Activated naive CD8-positive, alpha-beta T cell treated with anti-CD3 and anti-CD28 coated beads, Interleukin-2, amount 50 U/mL, for 24 hours (primary cell): Measurements from ENCODE around the gene DPP9.

ENCODE experiments used
- ATAC-seq: fragments of 150-1000 bp; cut with Tn5 transposase; one replicate; pipeline ENCODE4 v1.10.0; 2021
- DNase-seq: peaks from one replicate; pipeline ENCODE4 v3.0.0; 2021
- H3K27ac Mint-ChIP-seq: one replicate; pipeline ENCODE4 v1.8.0; 2021; ENCODE audit warnings: mild to moderate bottlenecking, mixed read lengths
- H3K27me3 Mint-ChIP-seq: one replicate; pipeline ENCODE4 v1.8.0; 2021; ENCODE audit warnings: mixed read lengths
- H3K36me3 Mint-ChIP-seq: one replicate; pipeline ENCODE4 v1.8.0; 2021; ENCODE audit warnings: low read depth, mixed read lengths
- H3K4me1 Mint-ChIP-seq: one replicate; pipeline ENCODE4 v1.8.0; 2021; ENCODE audit warnings: mixed read lengths
- H3K4me3 Mint-ChIP-seq: one replicate; pipeline ENCODE4 v1.8.0; 2021; ENCODE audit warnings: mild to moderate bottlenecking, moderate library complexity, mixed read lengths
- H3K9me3 Mint-ChIP-seq: one replicate; pipeline ENCODE4 v1.8.0; 2021; ENCODE audit warnings: mixed read lengths

DPP9 gene

GRCh38 chr19:4654437-4655361, 68.9 kb downstream of the DPP9 start:
- H3K4me1 Mint-ChIP-seq, result peaks cover 3% of the 10 kb centered on the region
- H3K4me3 Mint-ChIP-seq, result no peak overlapping the region
- ATAC-seq (no peak), DNase-seq (no peak)
- no peak overlapping the region for H3K27ac Mint-ChIP-seq
- H3K36me3 Mint-ChIP-seq, result peaks cover 14% of the 10 kb centered on the region
- no peaks in the 10 kb centered on the region for H3K9me3 Mint-ChIP-seq
- H3K27me3 Mint-ChIP-seq, result no peaks in the 10 kb centered on the region

- Mint-ChIP-seq H3K4me1 (peaks cover 3% of the 10 kb centered on the region), H3K9me3 (no peaks in the 10 kb centered on the region), H3K27me3 (no peaks in the 10 kb centered on the region), H3K27ac (no peak overlapping the region), H3K4me3 (no peak overlapping the region), H3K36me3 (peaks cover 10% of the 10 kb centered on the region)
- ATAC-seq (no peak), DNase-seq (no peak)
These were observed 69.7 kb downstream of the DPP9 start for GRCh38 chr19:4653793-4654436.

DNA sequence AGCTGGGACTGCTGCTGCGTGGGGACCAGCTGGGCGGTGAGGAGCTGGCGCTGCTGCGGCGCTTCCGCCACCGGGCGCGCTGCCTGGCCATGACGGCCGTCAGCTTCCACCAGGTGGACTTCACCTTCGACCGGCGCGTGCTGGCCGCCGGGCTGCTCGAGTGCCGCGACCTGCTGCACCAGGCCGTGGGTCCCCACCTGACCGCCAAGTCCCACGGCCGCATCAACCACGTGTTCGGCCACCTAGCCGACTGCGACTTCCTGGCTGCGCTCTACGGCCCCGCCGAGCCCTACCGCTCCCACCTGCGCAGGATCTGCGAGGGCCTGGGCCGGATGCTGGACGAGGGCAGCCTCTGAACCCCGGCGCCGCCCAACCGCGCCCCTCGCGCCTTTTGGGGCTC, 71.6 kb downstream of the DPP9 start:
- H3K36me3 Mint-ChIP-seq, result peaks cover 10% of the 10 kb centered on the region
- ATAC-seq (no peak), DNase-seq (no peak)
- no peaks in the 10 kb centered on the region for H3K9me3 Mint-ChIP-seq
- H3K4me1 Mint-ChIP-seq, result peaks cover 3% of the 10 kb centered on the region
- H3K27me3 Mint-ChIP-seq, result no peaks in the 10 kb centered on the region
- H3K27ac Mint-ChIP-seq, result no peak overlapping the region
- no peak overlapping the region for H3K4me3 Mint-ChIP-seq

GRCh38 chr19:4650159-4650558, 73.5 kb downstream of the DPP9 start:
- Mint-ChIP-seq H3K9me3 (no peaks in the 10 kb centered on the region), H3K27me3 (no peaks in the 10 kb centered on the region), H3K27ac (no peak overlapping the region), H3K4me1 (peaks cover 3% of the 10 kb centered on the region), H3K36me3 (peaks cover 7% of the 10 kb centered on the region), H3K4me3 (no peak overlapping the region)
- DNase-seq, result no peak
- ATAC-seq, result no peak

DNA sequence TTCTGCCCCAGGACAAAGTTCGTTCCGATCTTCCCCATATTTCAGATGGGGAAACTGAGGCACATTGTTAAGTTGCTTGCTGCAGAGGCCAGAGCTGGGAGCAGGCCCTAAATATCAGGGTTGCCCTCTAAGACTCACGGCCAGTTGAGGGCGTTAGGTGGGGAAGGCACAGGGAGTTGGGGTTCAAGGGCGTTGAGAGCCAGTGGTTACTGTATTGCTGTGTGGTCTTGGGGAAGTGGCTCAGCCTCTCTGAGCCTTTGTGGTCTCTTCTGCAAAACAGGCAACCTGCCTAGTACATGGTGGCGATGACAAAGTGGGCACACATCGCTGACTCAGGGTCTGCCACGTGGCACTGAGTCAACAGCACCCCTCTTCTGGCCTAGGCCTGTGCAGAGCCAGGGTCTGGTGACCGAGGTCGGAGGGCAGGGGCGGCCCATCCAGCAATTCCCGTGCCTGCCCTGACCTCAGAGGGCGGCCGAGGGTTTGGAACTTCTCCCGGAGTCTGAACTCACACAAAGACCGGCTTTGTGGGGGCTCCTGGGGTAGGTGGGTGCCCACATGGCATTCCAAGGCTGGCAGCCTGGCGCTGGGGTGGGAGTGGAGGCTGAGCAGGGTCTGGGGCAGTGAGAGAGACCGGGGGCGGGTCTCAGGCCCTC, 74.1 kb downstream of the DPP9 start:
- H3K4me3 Mint-ChIP-seq, result no peak overlapping the region
- no peaks in the 10 kb centered on the region for H3K9me3 Mint-ChIP-seq
- no peak for ATAC-seq
- H3K27ac Mint-ChIP-seq, result no peak overlapping the region
- H3K27me3 Mint-ChIP-seq, result no peaks in the 10 kb centered on the region
- peaks cover 1% of the 10 kb centered on the region for H3K4me1 Mint-ChIP-seq
- DNase-seq, result no peak
- H3K36me3 Mint-ChIP-seq, result peaks cover 3% of the 10 kb centered on the region

DNA sequence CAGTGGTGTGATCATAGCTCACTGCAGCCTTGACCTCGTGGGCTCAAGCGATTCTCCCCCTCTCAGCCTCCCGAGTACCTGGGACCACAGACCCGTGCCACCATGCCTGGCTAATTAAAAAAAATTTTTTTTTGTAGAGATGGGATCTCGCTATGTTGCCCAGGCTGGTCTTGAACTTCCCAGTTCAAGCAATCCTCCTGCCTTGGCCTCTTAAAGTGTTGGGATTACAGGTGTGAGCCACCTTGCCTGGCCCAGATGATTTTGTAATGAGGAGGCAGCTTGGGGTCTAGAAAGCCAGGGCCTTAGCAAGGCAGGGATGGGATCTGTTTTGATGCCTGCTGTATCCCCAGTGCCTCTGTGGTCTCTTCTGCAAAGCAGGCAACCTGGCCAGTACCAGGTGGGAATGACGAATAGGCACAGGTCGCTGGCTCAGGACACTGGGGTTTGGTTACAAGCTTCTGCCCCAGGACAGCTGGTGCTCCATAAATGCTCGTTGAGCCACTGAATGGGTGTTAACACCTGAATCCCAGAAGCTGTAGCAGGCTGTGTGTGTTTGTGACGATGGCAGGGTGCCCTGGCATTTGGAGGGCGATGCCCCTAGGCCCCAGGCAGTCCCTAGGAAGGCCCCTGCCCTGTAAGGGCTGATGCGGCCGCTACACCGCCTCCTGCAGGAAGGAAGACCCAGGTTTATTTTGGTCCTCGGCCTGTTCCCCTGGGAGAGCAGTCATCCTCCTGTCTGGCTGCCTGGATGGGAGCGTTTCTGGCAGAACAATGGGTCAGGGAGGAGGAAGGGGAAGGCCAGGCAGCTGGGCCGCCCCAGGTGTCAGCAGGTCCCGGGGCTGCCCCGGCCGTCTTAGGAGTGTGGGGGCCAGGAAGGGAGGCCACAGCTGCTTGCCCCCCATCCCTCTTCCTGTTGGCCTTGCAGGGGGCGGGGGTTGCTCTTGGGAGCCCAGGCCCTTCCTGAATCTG, 75.7 kb downstream of the DPP9 start:
- peaks cover 1% of the 10 kb centered on the region for H3K36me3 Mint-ChIP-seq
- no peak for ATAC-seq
- no peak for DNase-seq
- no peaks in the 10 kb centered on the region for H3K9me3 Mint-ChIP-seq
- no peaks in the 10 kb centered on the region for H3K27me3 Mint-ChIP-seq
- H3K4me1 Mint-ChIP-seq, result no peaks in the 10 kb centered on the region
- H3K4me3 Mint-ChIP-seq, result no peak overlapping the region
- no peak overlapping the region for H3K27ac Mint-ChIP-seq

DNA sequence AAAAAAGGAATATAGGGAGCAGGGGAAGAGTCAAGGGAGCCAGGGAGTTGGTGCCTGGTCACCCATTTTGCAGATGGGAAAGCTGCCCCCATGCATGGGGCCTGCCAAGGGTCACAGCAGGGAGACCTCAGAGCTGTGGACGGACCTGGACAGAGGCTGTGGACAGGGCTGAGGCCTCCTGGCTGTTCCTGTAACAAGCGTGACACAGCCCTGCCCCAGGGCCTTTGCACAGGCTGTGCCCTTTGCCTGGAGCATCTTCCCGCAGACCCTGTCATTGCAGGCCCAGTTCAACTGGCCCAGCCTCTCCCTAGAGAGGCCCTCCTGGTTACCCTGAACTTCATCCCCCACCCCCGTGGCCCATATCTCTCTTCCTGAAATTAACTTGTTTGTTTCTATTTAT, 77.9 kb downstream of the DPP9 start:
- no peak for ATAC-seq
- no peaks in the 10 kb centered on the region for H3K27me3 Mint-ChIP-seq
- DNase-seq, result no peak

GRCh38 chr19:4642625-4643024, 81.0 kb downstream of the DPP9 start:
- Mint-ChIP-seq H3K9me3 (no peaks in the 10 kb centered on the region), H3K4me3 (no peak overlapping the region), H3K27me3 (no peaks in the 10 kb centered on the region), H3K36me3 (no peaks in the 10 kb centered on the region), H3K4me1 (peaks cover 22% of the 10 kb centered on the region), H3K27ac (no peak overlapping the region)
- ATAC-seq (no peak), DNase-seq (no peak)

More for the DNA sequence above, 77.9 kb downstream of the DPP9 start:
- H3K4me1 Mint-ChIP-seq, result peaks cover 4% of the 10 kb centered on the region
- H3K9me3 Mint-ChIP-seq, result no peaks in the 10 kb centered on the region
- H3K4me3 Mint-ChIP-seq, result no peak overlapping the region
- H3K27ac Mint-ChIP-seq, result no peak overlapping the region
- H3K36me3 Mint-ChIP-seq, result no peaks in the 10 kb centered on the region

DNA sequence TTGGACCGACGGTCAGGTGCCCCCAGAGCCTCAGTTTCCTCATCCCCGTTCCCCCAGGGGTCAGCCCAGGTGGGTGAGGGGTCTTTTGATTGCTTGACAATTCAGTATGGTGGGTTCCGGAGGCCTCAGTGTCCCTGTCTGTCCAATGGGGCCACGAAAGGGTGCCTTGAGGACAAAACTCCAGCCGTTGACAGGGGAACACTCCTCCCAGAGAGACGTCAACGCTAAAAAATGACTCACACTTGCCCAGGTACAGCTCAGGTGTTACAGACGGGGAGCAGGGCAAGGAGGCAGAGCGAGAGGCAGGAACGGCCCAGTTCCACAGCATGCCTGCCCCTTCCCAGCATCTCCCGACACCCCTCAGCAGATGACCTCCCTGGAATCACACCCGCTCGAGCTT, 82.5 kb downstream of the DPP9 start:
- Mint-ChIP-seq H3K4me3 (peak overlapping the region; percentile 14), H3K27me3 (no peaks in the 10 kb centered on the region), H3K4me1 (peaks cover 30% of the 10 kb centered on the region), H3K9me3 (no peaks in the 10 kb centered on the region), H3K36me3 (no peaks in the 10 kb centered on the region), H3K27ac (no peak overlapping the region)
- no peak for ATAC-seq
- DNase-seq, result no peak

DNA sequence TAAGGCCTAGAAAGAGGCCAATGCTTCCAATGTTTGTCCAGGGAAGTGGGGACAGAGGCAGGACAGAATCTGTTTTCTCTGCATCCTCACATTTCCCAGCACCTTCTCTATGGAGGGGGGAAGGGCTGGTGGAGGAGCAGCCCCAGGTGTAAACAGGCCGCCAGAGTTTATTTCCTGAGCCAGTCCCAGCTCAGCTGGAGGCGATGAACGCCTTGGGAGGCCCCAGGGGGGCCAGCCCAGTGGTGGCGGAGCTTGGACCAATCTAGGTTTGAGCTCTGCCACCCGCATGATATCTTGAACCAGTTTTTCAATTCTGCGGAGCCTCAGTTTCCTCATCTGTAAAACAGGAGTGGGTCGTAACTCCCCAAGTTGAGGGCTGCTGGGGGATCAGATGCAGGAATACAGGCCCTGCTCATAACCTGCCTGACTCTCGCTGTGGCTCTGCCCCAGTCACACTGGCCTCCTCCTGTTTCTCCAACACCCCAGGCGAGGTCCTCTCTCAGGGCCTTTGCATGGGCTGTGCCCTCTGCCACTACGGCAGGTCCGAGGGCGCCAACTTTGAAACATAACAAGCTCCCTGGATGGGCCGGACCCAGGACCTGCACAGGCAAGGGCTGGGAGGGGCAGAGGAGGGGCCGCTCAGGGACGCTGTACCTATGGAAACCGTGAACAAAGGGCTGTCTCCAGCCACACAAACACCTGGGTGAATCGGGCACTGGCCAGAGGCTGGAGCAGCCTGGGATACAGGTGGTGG, 83.2 kb downstream of the DPP9 start:
- H3K9me3 Mint-ChIP-seq, result no peaks in the 10 kb centered on the region
- DNase-seq, result no peak
- H3K4me3 Mint-ChIP-seq, result peak overlapping the region; percentile 89
- no peak for ATAC-seq
- peaks cover 31% of the 10 kb centered on the region for H3K4me1 Mint-ChIP-seq
- no peaks in the 10 kb centered on the region for H3K36me3 Mint-ChIP-seq
- H3K27ac Mint-ChIP-seq, result peak overlapping the region; percentile 27
- no peaks in the 10 kb centered on the region for H3K27me3 Mint-ChIP-seq

- H3K36me3 Mint-ChIP-seq, result no peaks in the 10 kb centered on the region
- H3K27ac Mint-ChIP-seq, result peak overlapping the region; percentile 85
- no peak for DNase-seq
- H3K9me3 Mint-ChIP-seq, result no peaks in the 10 kb centered on the region
- peak; percentile 4 for ATAC-seq
- H3K27me3 Mint-ChIP-seq, result no peaks in the 10 kb centered on the region
- H3K4me3 Mint-ChIP-seq, result peak overlapping the region; percentile 89
- peaks cover 36% of the 10 kb centered on the region for H3K4me1 Mint-ChIP-seq
These were observed 84.0 kb downstream of the DPP9 start for GRCh38 chr19:4639531-4640246.

GRCh38 chr19:4638828-4639530, 84.7 kb downstream of the DPP9 start, which contains the start of gene TNFAIP8L1:
Gene TNFAIP8L1, plus strand, starts transcription at chr19:4639516. Its CDS starts 12,354 bp downstream, at chr19:4651870.
- Mint-ChIP-seq H3K4me1 (peaks cover 38% of the 10 kb centered on the region), H3K9me3 (no peaks in the 10 kb centered on the region), H3K36me3 (no peaks in the 10 kb centered on the region), H3K27me3 (no peaks in the 10 kb centered on the region), H3K27ac (peak within 1 kb of the TSS; percentile 95), H3K4me3 (peak within 1 kb of the TSS; percentile 89)
- peak; percentile 87 for ATAC-seq
- peak; percentile 99 for DNase-seq
